GM18517 (cell line): ENCODE results near the gene KIRREL1.

ENCODE experiments used
- ATAC-seq: cut with Tn5 transposase; IDR thresholded peaks from one replicate; pipeline ENCODE4 v1.9.1; 2021; ENCODE audit warnings: mild to moderate bottlenecking, moderate library complexity; ENCODE audit not compliant: unreplicated experiment

KIRREL1 gene

GRCh38 chr1:158027508-158027907 lies 34.1 kb downstream of the KIRREL1 start:
- no peak for ATAC-seq

GRCh38 chr1:158028969-158029368 lies 35.5 kb downstream of the KIRREL1 start:
- ATAC-seq = no peak

- ATAC-seq = no peak
These were observed 41.6 kb downstream of the KIRREL1 start for GRCh38 chr1:158035014-158035413.

GRCh38 chr1:158035976-158036583 lies 42.6 kb downstream of the KIRREL1 start:
- ATAC-seq = no peak

GRCh38 chr1:158037008-158037865 lies 43.8 kb downstream of the KIRREL1 start:
- no peak for ATAC-seq

- ATAC-seq = no peak
These were observed 44.5 kb downstream of the KIRREL1 start for GRCh38 chr1:158037866-158038359.

- no peak for ATAC-seq
These were observed 45.3 kb downstream of the KIRREL1 start for GRCh38 chr1:158038793-158039192.

- ATAC-seq = no peak
These were observed 45.9 kb downstream of the KIRREL1 start for GRCh38 chr1:158039380-158039779.

GRCh38 chr1:158040323-158040722 lies 46.9 kb downstream of the KIRREL1 start:
- no peak for ATAC-seq

- no peak for ATAC-seq
These were observed 49.8 kb downstream of the KIRREL1 start for GRCh38 chr1:158043232-158043631.

GRCh38 chr1:158045639-158046038 lies 52.2 kb downstream of the KIRREL1 start:
- ATAC-seq = no peak

- no peak for ATAC-seq
These were observed 53.5 kb downstream of the KIRREL1 start for GRCh38 chr1:158046715-158047510.

- ATAC-seq = no peak
These were observed 55.1 kb downstream of the KIRREL1 start for GRCh38 chr1:158048371-158049067.

- ATAC-seq = no peak
These were observed 56.4 kb downstream of the KIRREL1 start for GRCh38 chr1:158049853-158050252.

GRCh38 chr1:158053276-158053675 lies 59.8 kb downstream of the KIRREL1 start:
- no peak for ATAC-seq

GRCh38 chr1:158054721-158055120 lies 61.3 kb downstream of the KIRREL1 start:
- ATAC-seq = no peak

GRCh38 chr1:158055854-158056253 lies 62.4 kb downstream of the KIRREL1 start:
- ATAC-seq = no peak

GRCh38 chr1:158056498-158056897 lies 63.1 kb downstream of the KIRREL1 start:
- no peak for ATAC-seq

GRCh38 chr1:158058237-158058985 lies 65.0 kb downstream of the KIRREL1 start:
- no peak for ATAC-seq

- no peak for ATAC-seq
These were observed 66.5 kb downstream of the KIRREL1 start for GRCh38 chr1:158059984-158060383.
